Panc1 (cell line): ENCODE measurements around the gene LTO1. TPM values are rescaled to one million over a fixed set of nuclear protein-coding genes. Genes with fewer than 3 reads are reported as not detected.
A peak's percentile ranks its signal among the peaks of the same experiment; 100 is the strongest.

Experiments used
- ATAC-seq: fragments of 200-7000 bp; cut with Tn5 transposase; 2 replicates; pipeline ENCODE4 v1.9.1; 2020; ENCODE audit warnings: mild to moderate bottlenecking, moderate library complexity
- BruUV-seq: library from RNA; stranded (reverse); fragments of 400-500 nt; replicated peaks from 2 replicates; lab custom pipeline; 2021; lab: Mats Ljungman, UMichigan
- CTCF ChIA-PET: fragments of 300-600 bp; sonication (Branson Sonifier 250); formaldehyde crosslinking; loops from one replicate; lab custom pipeline; 2022; ENCODE audit warnings: antibody characterized with exemption; lab: Charles Lee
- POLR2A ChIA-PET: fragments of 300-600 bp; sonication (Branson Sonifier 250); formaldehyde crosslinking; loops from one replicate; lab custom pipeline; 2022; ENCODE audit warnings: antibody characterized with exemption; lab: Charles Lee
- DNase-seq: peaks from one replicate; pipeline ENCODE4 v3.0.0-alpha.2; 2010; ENCODE audit warnings: low read depth, low spot score
- H3K27ac ChIP-seq: 2 replicates; pipeline ENCODE4 v1.5.1; 2011; ENCODE audit warnings: mild to moderate bottlenecking, low read length, inconsistent platforms
- H3K27me3 ChIP-seq: fragments of 200-500 bp; sonication (Bioruptor generic); 2 replicates; pipeline ENCODE4 v1.6.0; 2014; ENCODE audit warnings: low read length, inconsistent platforms; ENCODE audit not compliant: control insufficient read depth, insufficient read depth
- H3K36me3 ChIP-seq: fragments of 200-500 bp; sonication (Bioruptor generic); 2 replicates; pipeline ENCODE4 v1.5.1; 2014; ENCODE audit warnings: inconsistent platforms, mild to moderate bottlenecking, low read length, moderate library complexity; ENCODE audit not compliant: control insufficient read depth, insufficient read depth
- H3K4me1 ChIP-seq: 2 replicates; pipeline ENCODE4 v1.5.1; 2011; ENCODE audit warnings: inconsistent platforms, mild to moderate bottlenecking, low read length, moderate library complexity; ENCODE audit not compliant: control insufficient read depth, insufficient read depth
- H3K4me3 ChIP-seq, 2 experiments: 2 replicates each; pipeline ENCODE4 v1.5.1; 2011 to 2012; ENCODE audit warnings: low read depth in 2 of 2, low read length in 2 of 2, mild to moderate bottlenecking in 2 of 2, inconsistent platforms in 1 of 2, moderate library complexity in 1 of 2
- H3K9me3 ChIP-seq: fragments of 200-500 bp; sonication (Bioruptor generic); 2 replicates; pipeline ENCODE4 v1.5.1; 2014; ENCODE audit warnings: low read depth, mild to moderate bottlenecking, inconsistent platforms, low read length, moderate library complexity; ENCODE audit not compliant: control insufficient read depth, insufficient read depth
- CTCF ChIP-seq: fragments of 450-650 bp; IDR thresholded peaks from 2 replicates; pipeline ENCODE4 v1.5.1; 2017; ENCODE audit warnings: mild to moderate bottlenecking
- POLR2AphosphoS5 ChIP-seq: IDR thresholded peaks from 2 replicates; pipeline ENCODE4 v1.6.1; 2012; ENCODE audit warnings: mild to moderate bottlenecking, low read depth, low read length, moderate library complexity
- SIN3A ChIP-seq: IDR thresholded peaks from 2 replicates; pipeline ENCODE4 v1.6.1; 2012; ENCODE audit warnings: low read depth, mild to moderate bottlenecking, low read length, moderate library complexity, borderline replicate concordance; ENCODE audit not compliant: insufficient read depth
- TCF7L2 ChIP-seq: IDR thresholded peaks from 2 replicates; pipeline ENCODE4 v1.6.1; 2011; ENCODE audit warnings: mild to moderate bottlenecking, low read depth, low read length, inconsistent platforms
- in situ Hi-C: cut with HindIII; loops from 2 replicates; pipeline ENCODE4 v1.10.0; 2016; ENCODE audit warnings: low sequenced_read_pairs, low pct_unique_long_range_greater_than_20kb
- intact Hi-C: fragments of 100-400 bp; cut with micrococcal nuclease; formaldehyde crosslinking; loops from one replicate; pipeline ENCODE4 v1.10.0; 2022; ENCODE audit not compliant: unreplicated experiment
- total RNA-seq: library from RNA; stranded (reverse); gene quantifications from one replicate; pipeline ENCODE4 v1.2.1, GENCODE V29; 2021; ENCODE audit not compliant: unreplicated experiment
- TF ChIP-seq, protein P1 (sequence below), 2 experiments: IDR thresholded peaks; 2 replicates each; pipeline ENCODE4 v1.6.1; 2011 to 2012; ENCODE audit warnings: low read depth in 2 of 2, control low read depth in 1 of 2, low read length in 1 of 2, mild to moderate bottlenecking in 1 of 2, moderate library complexity in 1 of 2; ENCODE audit not compliant: insufficient read depth in 1 of 2

LTO1 gene
- total RNA-seq, 1 experiment from 2014 or later = 28.7 TPM

DNA sequence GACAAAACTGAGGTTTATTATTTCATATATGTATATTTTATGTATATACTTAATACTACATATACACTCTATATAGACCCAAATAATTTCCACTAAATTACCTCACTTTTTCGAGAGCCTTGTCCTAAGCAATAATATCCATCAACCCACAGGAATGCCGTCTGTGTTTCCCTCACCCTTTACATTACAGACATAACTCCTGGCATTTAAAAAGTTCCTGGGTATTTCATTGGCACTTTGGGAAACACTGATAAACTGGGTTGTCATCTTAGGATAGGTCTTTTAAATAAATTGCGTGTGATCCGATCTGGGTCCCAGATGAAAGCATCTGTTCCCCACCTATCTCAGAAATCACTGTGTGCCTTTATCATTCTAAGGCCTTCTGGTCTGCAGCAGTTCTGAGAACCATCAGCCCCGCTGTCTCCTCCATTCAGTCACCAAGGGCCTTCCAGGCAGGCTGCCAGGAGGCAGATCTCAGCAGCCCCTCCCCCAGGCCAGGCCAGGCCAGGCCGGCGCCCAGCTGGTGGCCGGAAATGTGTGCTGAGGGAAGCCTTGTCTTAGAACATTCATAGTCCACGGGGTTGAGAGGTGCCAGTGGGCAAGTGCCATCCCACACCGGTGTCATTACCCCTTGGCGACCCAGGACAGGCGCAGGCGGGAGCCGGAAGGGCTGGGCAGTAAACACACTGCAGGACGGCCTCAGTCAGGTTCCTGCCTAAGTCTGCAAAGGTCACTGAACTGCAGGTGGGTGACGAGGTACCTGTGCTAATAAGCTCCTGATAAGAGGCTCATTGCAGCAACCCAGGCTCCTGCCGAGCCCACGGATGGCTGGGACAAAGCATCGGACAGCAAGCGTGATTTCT lies 25.4 kb upstream of the LTO1 start:
- DNase-seq = no peak
- POLR2A ChIA-PET = no interaction called here

GRCh38 chr11:69699213-69699612 lies 24.1 kb upstream of the LTO1 start:
- Histone ChIP-seq H3K9me3 (no peaks in the 10 kb centered on the region), H3K36me3 (no peaks in the 10 kb centered on the region), H3K27me3 (no peaks in the 10 kb centered on the region), H3K4me1 (peaks cover 7% of the 10 kb centered on the region), H3K4me3 (no peak overlapping the region), H3K27ac (no peak overlapping the region)
- BruUV-seq = no TSS peak
- ATAC-seq = no peak
- no peak for TF ChIP-seq POLR2AphosphoS5
- no peak for TF ChIP-seq CTCF
- no peak for TF ChIP-seq TCF7L2
- TF ChIP-seq, protein P1, sequence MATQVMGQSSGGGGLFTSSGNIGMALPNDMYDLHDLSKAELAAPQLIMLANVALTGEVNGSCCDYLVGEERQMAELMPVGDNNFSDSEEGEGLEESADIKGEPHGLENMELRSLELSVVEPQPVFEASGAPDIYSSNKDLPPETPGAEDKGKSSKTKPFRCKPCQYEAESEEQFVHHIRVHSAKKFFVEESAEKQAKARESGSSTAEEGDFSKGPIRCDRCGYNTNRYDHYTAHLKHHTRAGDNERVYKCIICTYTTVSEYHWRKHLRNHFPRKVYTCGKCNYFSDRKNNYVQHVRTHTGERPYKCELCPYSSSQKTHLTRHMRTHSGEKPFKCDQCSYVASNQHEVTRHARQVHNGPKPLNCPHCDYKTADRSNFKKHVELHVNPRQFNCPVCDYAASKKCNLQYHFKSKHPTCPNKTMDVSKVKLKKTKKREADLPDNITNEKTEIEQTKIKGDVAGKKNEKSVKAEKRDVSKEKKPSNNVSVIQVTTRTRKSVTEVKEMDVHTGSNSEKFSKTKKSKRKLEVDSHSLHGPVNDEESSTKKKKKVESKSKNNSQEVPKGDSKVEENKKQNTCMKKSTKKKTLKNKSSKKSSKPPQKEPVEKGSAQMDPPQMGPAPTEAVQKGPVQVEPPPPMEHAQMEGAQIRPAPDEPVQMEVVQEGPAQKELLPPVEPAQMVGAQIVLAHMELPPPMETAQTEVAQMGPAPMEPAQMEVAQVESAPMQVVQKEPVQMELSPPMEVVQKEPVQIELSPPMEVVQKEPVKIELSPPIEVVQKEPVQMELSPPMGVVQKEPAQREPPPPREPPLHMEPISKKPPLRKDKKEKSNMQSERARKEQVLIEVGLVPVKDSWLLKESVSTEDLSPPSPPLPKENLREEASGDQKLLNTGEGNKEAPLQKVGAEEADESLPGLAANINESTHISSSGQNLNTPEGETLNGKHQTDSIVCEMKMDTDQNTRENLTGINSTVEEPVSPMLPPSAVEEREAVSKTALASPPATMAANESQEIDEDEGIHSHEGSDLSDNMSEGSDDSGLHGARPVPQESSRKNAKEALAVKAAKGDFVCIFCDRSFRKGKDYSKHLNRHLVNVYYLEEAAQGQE (IDR thresholded peaks at IDR 0.05; ENCODE audit: insufficient read depth in 1 of 2, low read depth in 2 of 2, low read length in 1 of 2) = no peak
- TF ChIP-seq SIN3A = no peak
- DNase-seq = no peak
- in situ Hi-C loops = no loop called here
- intact Hi-C loops = no loop called here
- POLR2A ChIA-PET = no interaction called here
- CTCF ChIA-PET = no interaction called here

More for the DNA sequence above, 25.4 kb upstream of the LTO1 start:
- in situ Hi-C loops = no loop called here
- Histone ChIP-seq H3K4me1 (peaks cover 7% of the 10 kb centered on the region), H3K27me3 (peaks cover 3% of the 10 kb centered on the region; the same call in 1 of the 2 replicates), H3K4me3 (no peak overlapping the region), H3K36me3 (no peaks in the 10 kb centered on the region), H3K27ac (no peak overlapping the region), H3K9me3 (no peaks in the 10 kb centered on the region)
- no TSS peak for BruUV-seq
- intact Hi-C loops = loop anchor here (5.0 kb wide), 1 partner anchor 102 kb away; no protein-coding TSS in a partner anchor
- peak; percentile 50; the same call in 1 of the 2 replicates for ATAC-seq
- TF ChIP-seq CTCF (no peak), SIN3A (no peak), POLR2AphosphoS5 (no peak), TCF7L2 (no peak)
- TF ChIP-seq, protein P1 (IDR thresholded peaks at IDR 0.05; ENCODE audit: insufficient read depth in 1 of 2, low read depth in 2 of 2, low read length in 1 of 2) = no peak
- CTCF ChIA-PET = no interaction called here
